K562 (cell line): ENCODE measurements around the gene LTBR. TPM values are rescaled to one million over a fixed set of nuclear protein-coding genes. Genes with fewer than 3 reads are reported as not detected.

Experiments used
- ELF2 ChIP-seq: fragments of 250-450 bp; sonication (Bioruptor Pico); IDR thresholded peaks from 2 replicates; pipeline ENCODE4 v1.5.0; 2021; ENCODE audit warnings: mild to moderate bottlenecking
- RAD21 ChIP-seq, 2 experiments: fragments of 250-450 bp in 1 of 2; fragments of 450-650 bp in 1 of 2; sonication (Bioruptor Pico) in 1 of 2; formaldehyde crosslinking in 1 of 2; IDR thresholded peaks in 1 of 2; conservative IDR thresholded peaks in 1 of 2; 2 replicates each; pipeline versions ENCODE4 v1.4.0 to v1.8.0; 2020 to 2022; ENCODE audit warnings: mild to moderate bottlenecking in 2 of 2, moderate library complexity in 1 of 2
- ZNF324 ChIP-seq: fragments of 250-450 bp; sonication (Bioruptor Pico); IDR thresholded peaks from 2 replicates; pipeline ENCODE4 v1.4.0; 2020; ENCODE audit warnings: mild to moderate bottlenecking
- ZNF644 ChIP-seq: fragments of 200-800 bp; sonication (Bioruptor generic); IDR thresholded peaks from 2 replicates; pipeline ENCODE4 v1.6.1; 2016; ENCODE audit warnings: low read depth, missing genetic modification characterization, missing compliant biosample characterization
- polyA plus RNA-seq, 8 experiments: library from polyadenylated mRNA; depleted of rRNA in 4 of 8; stranded (reverse) in 5 of 8; unstranded in 3 of 8; fragments of >200 nt; fragmentation: Nextera tagmentation in 2 of 8; fragmentation: Illumina TruSeq in 1 of 8; extraction: Ambion mirVana in 2 of 8; extraction: Trizol in 1 of 8; gene quantifications; 2 replicates each; pipeline versions ENCODE4 v1.2.1 to v1.2.3, GENCODE V29; 2011 to 2014; ENCODE audit warnings: inconsistent platforms in 1 of 8, missing spikeins in 1 of 8
- total RNA-seq, 7 experiments: library from RNA; depleted of rRNA in 6 of 7; stranded (reverse); fragments of >200 nt in 6 of 7; fragmentation: Illumina TruSeq in 2 of 7; extraction: Trizol in 2 of 7; gene quantifications; 2 replicates each; pipeline versions ENCODE4 v1.2.1 to v1.2.3, GENCODE V29; 2011 to 2021; ENCODE audit warnings: low replicate concordance in 1 of 7
- TF ChIP-seq, protein P1 (sequence below): sonication (generic); formaldehyde crosslinking; IDR thresholded peaks from 2 replicates; pipeline ENCODE4 v1.9.0; 2022; ENCODE audit warnings: mild to moderate bottlenecking, missing genetic modification reagents
- TF ChIP-seq, protein P2 (sequence below): sonication (generic); formaldehyde crosslinking; IDR thresholded peaks from 2 replicates; pipeline ENCODE4 v1.8.0; 2022; ENCODE audit warnings: mild to moderate bottlenecking, missing genetic modification reagents, borderline replicate concordance
- TF ChIP-seq, protein P3 (sequence below), 3 experiments: IDR thresholded peaks in 2 of 3; conservative IDR thresholded peaks in 1 of 3; 2 replicates each; pipeline ENCODE4 v1.5.1; 2011 to 2012; ENCODE audit warnings: low read length in 3 of 3, mild to moderate bottlenecking in 3 of 3, control low read depth in 2 of 3, improper control_type of control experiment in 1 of 3, inconsistent platforms in 1 of 3, low read depth in 1 of 3, mixed read lengths in 1 of 3, moderate library complexity in 1 of 3; ENCODE audit not compliant: insufficient read depth in 2 of 3
- TF ChIP-seq, protein P4 (sequence below), 2 experiments: fragments of 450-650 bp; formaldehyde crosslinking in 1 of 2; IDR thresholded peaks; 2 replicates each; pipeline versions ENCODE4 v1.4.0 to v1.6.1; 2014 to 2020; ENCODE audit warnings: mild to moderate bottlenecking in 2 of 2, borderline replicate concordance in 1 of 2, low read depth in 1 of 2
- TF ChIP-seq, protein P5 (sequence below): fragments of 450-650 bp; formaldehyde crosslinking; conservative IDR thresholded peaks from 2 replicates; pipeline ENCODE4 v1.4.0; 2022; ENCODE audit warnings: mild to moderate bottlenecking, missing genetic modification characterization

Gene LTBR
- total and polyA plus RNA-seq, 9 of the 15 experiments (the other 6 are each of a cell fraction or from before 2014, with no cell fraction given), result 0.96 to 69.0 (median 35.3) TPM

DNA sequence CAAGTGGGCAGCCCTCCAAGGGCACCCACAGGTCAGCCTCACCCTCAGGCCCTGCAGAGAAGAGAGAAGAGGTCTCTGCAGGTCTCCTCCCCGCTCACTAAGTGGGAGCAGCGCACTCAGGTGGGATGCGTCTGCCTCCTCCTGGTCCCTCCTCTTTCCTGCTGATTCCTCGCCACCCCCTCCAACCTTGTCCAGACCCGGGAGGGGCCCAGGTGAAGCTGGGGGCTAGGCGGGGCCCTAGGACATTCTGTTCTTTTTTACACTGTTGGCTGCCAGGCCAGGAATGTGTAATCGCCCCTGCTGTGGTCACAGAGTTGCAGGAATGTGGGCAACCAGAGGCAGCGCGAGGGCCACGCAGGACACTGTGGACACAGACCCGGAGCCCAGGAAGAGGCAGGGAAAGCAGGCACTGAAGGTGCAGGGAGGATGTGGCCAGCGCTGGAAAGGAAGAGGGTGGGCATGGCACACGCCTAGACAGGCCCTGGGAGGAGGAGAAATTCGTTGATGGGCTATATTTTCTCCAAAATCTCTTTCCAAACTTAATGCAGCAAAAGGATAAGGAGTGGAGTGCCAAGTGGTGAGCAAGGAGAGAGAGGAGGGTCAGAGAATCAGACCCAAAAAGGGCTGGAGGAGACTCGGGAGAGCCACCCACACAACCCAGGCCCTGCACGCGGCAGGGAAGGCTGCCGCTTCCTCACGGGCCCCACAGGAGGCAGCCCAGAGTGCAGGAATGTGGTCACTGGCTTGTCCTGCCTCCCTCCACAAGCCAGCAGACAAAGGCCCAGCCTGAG is 7.7 kb upstream of the LTBR start (continued):
- TF ChIP-seq, protein P1, sequence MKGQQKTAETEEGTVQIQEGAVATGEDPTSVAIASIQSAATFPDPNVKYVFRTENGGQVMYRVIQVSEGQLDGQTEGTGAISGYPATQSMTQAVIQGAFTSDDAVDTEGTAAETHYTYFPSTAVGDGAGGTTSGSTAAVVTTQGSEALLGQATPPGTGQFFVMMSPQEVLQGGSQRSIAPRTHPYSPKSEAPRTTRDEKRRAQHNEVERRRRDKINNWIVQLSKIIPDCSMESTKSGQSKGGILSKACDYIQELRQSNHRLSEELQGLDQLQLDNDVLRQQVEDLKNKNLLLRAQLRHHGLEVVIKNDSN, result peak; percentile 18; the same call in 1 of the 2 replicates
- TF ChIP-seq ELF2 (CRISPR knock-in tag), result no peak
- TF ChIP-seq, protein P2, sequence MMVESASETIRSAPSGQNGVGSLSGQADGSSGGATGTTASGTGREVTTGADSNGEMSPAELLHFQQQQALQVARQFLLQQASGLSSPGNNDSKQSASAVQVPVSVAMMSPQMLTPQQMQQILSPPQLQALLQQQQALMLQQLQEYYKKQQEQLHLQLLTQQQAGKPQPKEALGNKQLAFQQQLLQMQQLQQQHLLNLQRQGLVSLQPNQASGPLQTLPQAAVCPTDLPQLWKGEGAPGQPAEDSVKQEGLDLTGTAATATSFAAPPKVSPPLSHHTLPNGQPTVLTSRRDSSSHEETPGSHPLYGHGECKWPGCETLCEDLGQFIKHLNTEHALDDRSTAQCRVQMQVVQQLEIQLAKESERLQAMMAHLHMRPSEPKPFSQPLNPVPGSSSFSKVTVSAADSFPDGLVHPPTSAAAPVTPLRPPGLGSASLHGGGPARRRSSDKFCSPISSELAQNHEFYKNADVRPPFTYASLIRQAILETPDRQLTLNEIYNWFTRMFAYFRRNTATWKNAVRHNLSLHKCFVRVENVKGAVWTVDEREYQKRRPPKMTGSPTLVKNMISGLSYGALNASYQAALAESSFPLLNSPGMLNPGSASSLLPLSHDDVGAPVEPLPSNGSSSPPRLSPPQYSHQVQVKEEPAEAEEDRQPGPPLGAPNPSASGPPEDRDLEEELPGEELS (CRISPR knock-in tag), result peak; percentile 53; the same call in 1 of the 2 replicates
- TF ChIP-seq, protein P3, sequence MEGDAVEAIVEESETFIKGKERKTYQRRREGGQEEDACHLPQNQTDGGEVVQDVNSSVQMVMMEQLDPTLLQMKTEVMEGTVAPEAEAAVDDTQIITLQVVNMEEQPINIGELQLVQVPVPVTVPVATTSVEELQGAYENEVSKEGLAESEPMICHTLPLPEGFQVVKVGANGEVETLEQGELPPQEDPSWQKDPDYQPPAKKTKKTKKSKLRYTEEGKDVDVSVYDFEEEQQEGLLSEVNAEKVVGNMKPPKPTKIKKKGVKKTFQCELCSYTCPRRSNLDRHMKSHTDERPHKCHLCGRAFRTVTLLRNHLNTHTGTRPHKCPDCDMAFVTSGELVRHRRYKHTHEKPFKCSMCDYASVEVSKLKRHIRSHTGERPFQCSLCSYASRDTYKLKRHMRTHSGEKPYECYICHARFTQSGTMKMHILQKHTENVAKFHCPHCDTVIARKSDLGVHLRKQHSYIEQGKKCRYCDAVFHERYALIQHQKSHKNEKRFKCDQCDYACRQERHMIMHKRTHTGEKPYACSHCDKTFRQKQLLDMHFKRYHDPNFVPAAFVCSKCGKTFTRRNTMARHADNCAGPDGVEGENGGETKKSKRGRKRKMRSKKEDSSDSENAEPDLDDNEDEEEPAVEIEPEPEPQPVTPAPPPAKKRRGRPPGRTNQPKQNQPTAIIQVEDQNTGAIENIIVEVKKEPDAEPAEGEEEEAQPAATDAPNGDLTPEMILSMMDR (IDR thresholded peaks at IDR 0.05 in 2 of 3, conservative IDR thresholded peaks at IDR 0.05 in 1 of 3; ENCODE audit: insufficient read depth in 2 of 3, low read depth in 1 of 3, low read length in 3 of 3), result peak; percentile 23 to 33 (median 33); a peak in 2 of 6 replicates
- TF ChIP-seq, protein P4, sequence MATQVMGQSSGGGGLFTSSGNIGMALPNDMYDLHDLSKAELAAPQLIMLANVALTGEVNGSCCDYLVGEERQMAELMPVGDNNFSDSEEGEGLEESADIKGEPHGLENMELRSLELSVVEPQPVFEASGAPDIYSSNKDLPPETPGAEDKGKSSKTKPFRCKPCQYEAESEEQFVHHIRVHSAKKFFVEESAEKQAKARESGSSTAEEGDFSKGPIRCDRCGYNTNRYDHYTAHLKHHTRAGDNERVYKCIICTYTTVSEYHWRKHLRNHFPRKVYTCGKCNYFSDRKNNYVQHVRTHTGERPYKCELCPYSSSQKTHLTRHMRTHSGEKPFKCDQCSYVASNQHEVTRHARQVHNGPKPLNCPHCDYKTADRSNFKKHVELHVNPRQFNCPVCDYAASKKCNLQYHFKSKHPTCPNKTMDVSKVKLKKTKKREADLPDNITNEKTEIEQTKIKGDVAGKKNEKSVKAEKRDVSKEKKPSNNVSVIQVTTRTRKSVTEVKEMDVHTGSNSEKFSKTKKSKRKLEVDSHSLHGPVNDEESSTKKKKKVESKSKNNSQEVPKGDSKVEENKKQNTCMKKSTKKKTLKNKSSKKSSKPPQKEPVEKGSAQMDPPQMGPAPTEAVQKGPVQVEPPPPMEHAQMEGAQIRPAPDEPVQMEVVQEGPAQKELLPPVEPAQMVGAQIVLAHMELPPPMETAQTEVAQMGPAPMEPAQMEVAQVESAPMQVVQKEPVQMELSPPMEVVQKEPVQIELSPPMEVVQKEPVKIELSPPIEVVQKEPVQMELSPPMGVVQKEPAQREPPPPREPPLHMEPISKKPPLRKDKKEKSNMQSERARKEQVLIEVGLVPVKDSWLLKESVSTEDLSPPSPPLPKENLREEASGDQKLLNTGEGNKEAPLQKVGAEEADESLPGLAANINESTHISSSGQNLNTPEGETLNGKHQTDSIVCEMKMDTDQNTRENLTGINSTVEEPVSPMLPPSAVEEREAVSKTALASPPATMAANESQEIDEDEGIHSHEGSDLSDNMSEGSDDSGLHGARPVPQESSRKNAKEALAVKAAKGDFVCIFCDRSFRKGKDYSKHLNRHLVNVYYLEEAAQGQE (IDR thresholded peaks at IDR 0.05; ENCODE audit: borderline replicate concordance), result peak; percentile 17; the same call in 1 of the 2 replicates
- TF ChIP-seq, protein P4 (CRISPR knock-in tag; IDR thresholded peaks at IDR 0.05; ENCODE audit: low read depth), result no peak
- TF ChIP-seq, protein P5, sequence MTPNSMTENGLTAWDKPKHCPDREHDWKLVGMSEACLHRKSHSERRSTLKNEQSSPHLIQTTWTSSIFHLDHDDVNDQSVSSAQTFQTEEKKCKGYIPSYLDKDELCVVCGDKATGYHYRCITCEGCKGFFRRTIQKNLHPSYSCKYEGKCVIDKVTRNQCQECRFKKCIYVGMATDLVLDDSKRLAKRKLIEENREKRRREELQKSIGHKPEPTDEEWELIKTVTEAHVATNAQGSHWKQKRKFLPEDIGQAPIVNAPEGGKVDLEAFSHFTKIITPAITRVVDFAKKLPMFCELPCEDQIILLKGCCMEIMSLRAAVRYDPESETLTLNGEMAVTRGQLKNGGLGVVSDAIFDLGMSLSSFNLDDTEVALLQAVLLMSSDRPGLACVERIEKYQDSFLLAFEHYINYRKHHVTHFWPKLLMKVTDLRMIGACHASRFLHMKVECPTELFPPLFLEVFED (CRISPR knock-in tag), result no peak
- no peak for TF ChIP-seq ZNF644 (tag)
- no peak for TF ChIP-seq ZNF324 (CRISPR knock-in tag)
- 0 out of 4 replicates have a peak, but pooled peaks of 1 of the 2 experiments have one; percentile 22 for TF ChIP-seq RAD21 (CRISPR knock-in tag; conservative IDR thresholded peaks at IDR 0.05 in 1 of 2, IDR thresholded peaks at IDR 0.05 in 1 of 2)
